Inflammatory macrophage (primary cell): Measurements from ENCODE around the gene MLANA.
"Not testable (repeated sequence)": the region's sequence is repeated elsewhere in the genome, so short reads cannot be mapped to it uniquely, and the experiment has no call there.

Experiments
- DNase-seq, 2 donors: peaks; one replicate each; pipeline ENCODE4 v3.0.0-alpha.2; 2020 to 2022

MLANA gene

GRCh38 chr9:5870020-5870339, 20.7 kb upstream of the MLANA start:
- no peak for DNase-seq

GRCh38 chr9:5870691-5871090, 20.0 kb upstream of the MLANA start:
- DNase-seq, result no peak

DNA sequence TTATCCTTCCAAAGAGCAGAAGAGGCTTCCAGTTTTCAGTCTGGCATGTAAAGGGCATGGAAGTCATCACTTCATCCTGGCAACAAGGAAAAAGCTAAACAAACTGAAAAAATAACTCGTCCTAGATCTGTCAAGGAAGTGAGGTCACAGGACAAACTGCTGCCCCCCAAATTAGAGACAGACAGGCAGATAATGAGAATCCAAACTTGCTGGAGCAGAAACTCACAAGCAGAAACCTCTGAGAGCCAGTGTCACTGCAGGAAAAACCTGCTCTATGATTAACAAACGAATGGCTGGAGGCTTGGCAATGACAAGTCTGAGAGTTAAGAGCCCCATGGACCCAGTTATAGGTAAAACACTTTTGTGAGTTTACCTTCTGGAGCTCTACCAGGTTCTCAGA, 18.9 kb upstream of the MLANA start:
- DNase-seq, result no peak

DNA sequence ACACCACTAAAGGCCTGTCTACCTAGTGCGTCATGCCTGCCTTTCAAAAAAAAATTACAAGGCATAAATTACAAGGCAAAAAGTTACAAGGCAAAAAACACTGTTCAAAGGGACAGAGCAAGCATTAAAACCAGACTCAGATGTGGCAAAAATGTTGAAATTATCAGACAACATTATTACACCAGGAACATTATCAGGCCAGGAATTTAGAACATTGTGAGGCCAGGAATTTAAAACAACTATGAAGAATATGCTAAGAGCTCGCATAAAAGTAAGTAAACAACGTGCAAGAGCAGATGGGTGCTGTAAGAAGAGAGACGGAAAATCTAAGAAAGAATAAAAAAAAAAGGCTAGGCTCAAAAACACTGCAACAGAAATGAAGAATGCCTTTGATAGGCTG, 18.2 kb upstream of the MLANA start:
- DNase-seq, result no peak

- DNase-seq, result no peak
Measured at GRCh38 chr9:5873439-5873838, 17.2 kb upstream of the MLANA start.

GRCh38 chr9:5874048-5874447, 16.6 kb upstream of the MLANA start:
- DNase-seq, result no peak

DNA sequence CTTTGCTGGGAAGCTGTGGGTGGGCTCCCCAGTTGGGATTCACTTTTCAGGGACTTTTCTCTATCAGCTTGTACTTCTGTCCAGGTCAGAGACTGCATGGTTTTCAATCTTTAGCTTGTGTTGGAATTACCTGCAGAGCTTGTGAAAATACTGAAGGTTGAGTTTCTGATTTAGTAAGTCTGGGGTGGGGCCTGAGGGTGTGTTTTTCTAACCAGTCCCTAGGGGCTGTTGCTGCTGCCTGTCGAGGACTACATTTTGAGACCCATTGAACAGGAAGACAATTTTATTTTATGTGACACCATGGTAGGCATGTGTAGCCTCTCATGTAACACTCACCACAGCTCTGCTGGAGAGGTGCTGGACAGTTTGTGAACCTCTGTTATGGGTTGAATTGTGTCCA, 14.7 kb upstream of the MLANA start:
- DNase-seq, result no peak

- DNase-seq, result no peak
Measured at GRCh38 chr9:5876711-5877110, 14.0 kb upstream of the MLANA start.

GRCh38 chr9:5879419-5880181, 11.1 kb upstream of the MLANA start:
- DNase-seq, result no peak

DNA sequence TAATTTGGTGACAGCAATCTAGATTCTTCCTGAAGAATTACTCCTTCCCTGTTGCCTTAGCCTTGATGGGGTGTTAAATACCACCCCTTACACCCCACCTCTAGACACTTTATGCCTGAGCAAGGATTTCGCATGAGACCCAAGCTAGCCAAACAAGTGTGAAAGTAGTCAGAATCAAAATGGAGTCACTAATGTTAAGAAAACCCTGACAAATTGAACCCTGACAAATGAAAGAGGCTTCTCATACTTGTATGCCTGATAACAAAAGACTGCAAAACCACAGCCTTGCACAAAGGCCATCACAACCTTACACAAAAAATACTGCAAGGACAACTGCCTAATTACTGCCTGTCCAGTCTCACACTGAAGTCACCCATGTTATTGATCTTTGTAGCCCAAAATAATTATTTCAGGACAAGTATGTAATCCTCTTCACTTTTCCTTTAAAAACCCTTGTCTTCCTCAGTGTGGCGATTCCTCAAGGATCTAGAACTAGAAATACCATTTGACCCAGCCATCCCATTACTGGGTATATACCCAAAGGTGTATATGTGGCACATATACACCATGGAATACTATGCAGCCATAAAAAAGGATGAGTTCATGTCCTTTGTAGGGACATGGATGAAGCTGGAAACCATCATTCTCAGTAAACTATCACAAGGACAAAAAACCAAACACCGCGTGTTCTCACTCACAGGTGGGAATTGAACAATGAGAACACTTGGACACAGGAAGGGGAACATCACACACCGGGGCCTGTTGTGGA, 8.3 kb upstream of the MLANA start:
- not testable (repeated sequence) for DNase-seq

- no peak for DNase-seq
Measured at GRCh38 chr9:5884191-5884590, 6.5 kb upstream of the MLANA start.

GRCh38 chr9:5886114-5886939, 4.4 kb upstream of the MLANA start:
- peak; percentile 54 to 62 for DNase-seq

- no peak for DNase-seq
Measured at GRCh38 chr9:5892456-5893133, 1.9 kb downstream of the MLANA start.

GRCh38 chr9:5893134-5893505, 2.4 kb downstream of the MLANA start:
- no peak for DNase-seq

DNA sequence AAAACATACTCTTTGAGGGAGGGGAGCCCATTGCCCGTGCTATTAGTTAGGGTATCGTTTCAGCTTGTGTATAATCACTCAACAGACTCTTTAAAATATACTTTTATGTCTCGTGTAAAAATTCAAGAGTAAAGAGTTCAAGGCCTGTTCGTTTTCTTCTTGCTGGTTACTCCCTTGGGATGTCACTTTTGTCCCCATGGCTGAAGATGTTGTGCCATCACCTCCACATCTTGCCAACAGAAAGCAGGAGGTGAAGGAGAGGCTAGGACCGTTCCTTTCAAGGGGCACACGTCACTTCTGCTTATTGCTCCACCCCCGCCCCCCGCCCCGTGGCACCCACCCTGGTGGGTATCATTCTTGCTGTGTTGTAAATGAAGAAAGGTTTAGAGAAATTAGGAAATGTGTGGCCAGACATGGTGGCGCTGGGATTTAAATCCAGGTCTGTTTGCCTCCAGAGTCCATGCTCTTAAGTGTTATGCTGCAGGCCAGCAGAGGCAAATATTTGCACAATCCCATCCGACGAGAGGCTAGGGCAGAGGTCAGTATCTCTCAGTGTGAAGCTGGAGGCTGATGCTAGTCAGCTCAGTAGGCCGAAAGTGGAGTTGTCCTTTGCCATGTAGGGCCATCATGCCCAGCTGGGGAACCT, 3.0 kb downstream of the MLANA start:
- DNase-seq, result no peak

GRCh38 chr9:5894237-5894959, 3.7 kb downstream of the MLANA start:
- DNase-seq, result no peak

DNA sequence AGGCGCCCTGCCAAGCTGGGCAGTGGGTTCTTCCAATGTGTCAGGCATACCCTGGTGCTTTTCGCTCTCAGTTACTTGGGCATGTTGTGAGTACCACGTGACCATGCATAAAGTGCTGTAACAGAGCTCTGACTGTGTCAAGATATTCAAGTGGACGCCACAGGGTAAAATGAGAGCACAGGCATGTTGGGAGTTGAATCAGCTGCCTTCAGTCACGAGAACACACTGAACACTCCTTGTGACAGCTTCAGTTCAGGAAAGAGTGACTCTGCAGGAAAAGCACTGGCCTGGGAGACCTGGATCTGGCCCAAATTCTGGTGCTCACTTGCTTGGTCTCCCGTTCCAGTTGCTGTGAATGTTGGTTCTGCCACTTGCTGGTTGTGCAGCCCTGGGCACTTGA, 5.1 kb downstream of the MLANA start:
- no peak for DNase-seq

DNA sequence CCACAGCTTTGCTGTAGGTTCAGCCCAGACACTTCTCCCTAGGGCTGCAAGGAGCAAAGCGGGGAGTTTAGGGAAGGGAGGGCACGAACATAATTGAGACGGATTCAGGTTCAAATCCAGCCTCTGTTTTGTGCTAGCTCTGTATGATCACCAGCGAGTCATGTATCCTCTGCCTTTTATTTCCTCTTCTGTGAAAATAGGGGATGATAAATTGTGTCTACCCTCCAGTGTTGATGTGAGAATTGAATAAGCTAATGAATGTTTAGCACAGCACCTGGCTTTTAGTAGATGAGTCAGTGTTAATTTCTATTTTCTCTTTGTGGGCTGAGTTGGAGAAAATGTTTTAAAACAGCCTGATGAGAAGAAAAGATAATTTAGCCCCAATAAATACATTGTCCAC, 6.2 kb downstream of the MLANA start:
- no peak for DNase-seq

- DNase-seq, result no peak
Measured at GRCh38 chr9:5897851-5898250, 7.2 kb downstream of the MLANA start.

DNA sequence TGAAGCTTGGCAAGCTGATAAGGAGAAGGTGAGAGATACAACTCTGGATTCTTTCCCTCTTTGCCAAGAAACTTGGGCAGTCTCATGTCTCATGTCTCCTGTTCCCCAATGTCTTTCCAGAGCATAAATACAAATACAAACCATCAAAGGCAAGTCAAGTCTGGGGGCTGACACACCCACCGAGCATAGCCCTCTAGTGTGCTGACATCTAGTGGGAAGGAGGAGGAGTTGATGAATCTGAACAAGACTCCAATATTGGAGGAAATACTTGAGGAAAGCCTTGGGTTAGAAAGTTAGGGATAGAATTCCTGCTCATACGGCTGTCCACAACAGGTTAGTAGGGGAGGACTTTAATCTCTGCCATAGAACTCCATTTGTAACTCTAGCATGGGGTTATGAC, 8.6 kb downstream of the MLANA start:
- DNase-seq, result no peak

- DNase-seq, result no peak
Measured at GRCh38 chr9:5900622-5901021, 9.9 kb downstream of the MLANA start.

- DNase-seq, result no peak
Measured at GRCh38 chr9:5902377-5902776, 11.7 kb downstream of the MLANA start.
